Measurements from ENCODE around the gene POLR2E. TPM values are rescaled to one million over a fixed set of nuclear protein-coding genes. Genes with fewer than 3 reads are reported as not detected.

The POLR2E gene
- total and polyA plus RNA-seq, 2 of the 13 experiments (the other 11 are each of a cell fraction or from before 2014, with no cell fraction given): 140 to 272 TPM

DNA sequence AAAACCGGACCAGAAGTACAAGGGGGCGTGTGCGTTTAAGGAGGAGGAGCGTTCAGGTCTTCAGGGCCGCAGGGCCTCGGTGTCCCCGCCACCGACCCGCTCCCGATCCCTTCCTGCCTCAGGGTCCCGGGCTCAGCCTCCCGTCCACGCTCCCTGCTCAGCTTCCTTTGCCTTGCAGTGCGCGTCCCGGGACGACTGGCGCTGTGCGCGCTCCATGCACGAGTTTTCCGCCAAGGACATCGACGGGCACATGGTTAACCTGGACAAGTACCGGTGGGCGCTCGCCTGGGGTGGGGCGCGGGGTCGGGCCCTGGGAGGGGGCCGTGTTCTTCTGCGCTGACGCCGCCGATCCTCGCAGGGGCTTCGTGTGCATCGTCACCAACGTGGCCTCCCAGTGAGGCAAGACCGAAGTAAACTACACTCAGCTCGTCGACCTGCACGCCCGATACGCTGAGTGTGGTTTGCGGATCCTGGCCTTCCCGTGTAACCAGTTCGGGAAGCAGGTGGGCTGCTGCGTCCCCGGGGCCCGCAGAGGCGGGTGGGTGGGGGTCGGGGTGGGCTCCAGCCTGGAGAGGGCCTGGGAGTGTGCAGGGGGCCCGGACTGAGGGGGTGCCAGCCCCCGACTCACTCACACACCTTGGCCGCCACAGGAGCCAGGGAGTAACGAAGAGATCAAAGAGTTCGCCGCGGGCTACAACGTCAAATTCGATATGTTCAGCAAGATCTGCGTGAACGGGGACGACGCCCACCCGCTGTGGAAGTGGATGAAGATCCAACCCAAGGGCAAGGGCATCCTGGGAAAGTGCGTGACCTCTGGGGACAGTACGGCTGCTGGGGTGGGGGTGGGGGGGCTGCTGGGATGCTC, 10.1 kb upstream of the POLR2E start (continued):
- TF ChIP-seq, protein P1, sequence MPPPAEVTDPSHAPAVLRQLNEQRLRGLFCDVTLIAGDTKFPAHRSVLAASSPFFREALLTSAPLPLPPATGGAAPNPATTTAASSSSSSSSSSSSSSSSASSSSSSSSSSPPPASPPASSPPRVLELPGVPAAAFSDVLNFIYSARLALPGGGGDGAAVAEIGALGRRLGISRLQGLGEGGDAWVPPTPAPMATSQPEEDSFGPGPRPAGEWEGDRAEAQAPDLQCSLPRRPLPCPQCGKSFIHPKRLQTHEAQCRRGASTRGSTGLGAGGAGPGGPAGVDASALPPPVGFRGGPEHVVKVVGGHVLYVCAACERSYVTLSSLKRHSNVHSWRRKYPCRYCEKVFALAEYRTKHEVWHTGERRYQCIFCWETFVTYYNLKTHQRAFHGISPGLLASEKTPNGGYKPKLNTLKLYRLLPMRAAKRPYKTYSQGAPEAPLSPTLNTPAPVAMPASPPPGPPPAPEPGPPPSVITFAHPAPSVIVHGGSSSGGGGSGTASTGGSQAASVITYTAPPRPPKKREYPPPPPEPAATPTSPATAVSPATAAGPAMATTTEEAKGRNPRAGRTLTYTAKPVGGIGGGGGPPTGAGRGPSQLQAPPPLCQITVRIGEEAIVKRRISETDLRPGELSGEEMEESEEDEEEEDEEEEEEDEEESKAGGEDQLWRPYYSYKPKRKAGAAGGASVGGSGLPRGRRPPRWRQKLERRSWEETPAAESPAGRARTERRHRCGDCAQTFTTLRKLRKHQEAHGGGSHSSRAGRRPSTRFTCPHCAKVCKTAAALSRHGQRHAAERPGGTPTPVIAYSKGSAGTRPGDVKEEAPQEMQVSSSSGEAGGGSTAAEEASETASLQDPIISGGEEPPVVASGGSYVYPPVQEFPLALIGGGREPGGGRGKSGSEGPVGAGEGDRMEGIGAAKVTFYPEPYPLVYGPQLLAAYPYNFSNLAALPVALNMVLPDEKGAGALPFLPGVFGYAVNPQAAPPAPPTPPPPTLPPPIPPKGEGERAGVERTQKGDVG (CRISPR knock-in tag; IDR thresholded peaks at IDR 0.05; ENCODE audit: borderline replicate concordance): 0 out of 2 replicates have a peak, but pooled peaks have one; percentile 27
- TF ChIP-seq NR2F6 (IDR thresholded peaks at IDR 0.05) (no peak), NR2F6 (CRISPR knock-in tag; IDR thresholded peaks at IDR 0.05) (0 out of 2 replicates have a peak, but pooled peaks have one; percentile 2), HIVEP1 (CRISPR knock-in tag; IDR thresholded peaks at IDR 0.05) (0 out of 2 replicates have a peak, but pooled peaks have one; percentile 34), GTF2F1 (IDR thresholded peaks at IDR 0.05; ENCODE audit: low read length) (no peak), ELF4 (CRISPR knock-in tag; IDR thresholded peaks at IDR 0.05; ENCODE audit: borderline replicate concordance) (no peak), CREM (IDR thresholded peaks at IDR 0.05) (no peak), CREM (CRISPR knock-in tag; IDR thresholded peaks at IDR 0.05) (no peak), RXRA (CRISPR knock-in tag; IDR thresholded peaks at IDR 0.05) (peak; percentile 35; the same call in 1 of the 2 replicates), TARDBP (CRISPR knock-in tag; IDR thresholded peaks at IDR 0.05) (no peak), ZFP36L1 (CRISPR knock-in tag; IDR thresholded peaks at IDR 0.05) (no peak), AKAP8 (CRISPR knock-in tag; IDR thresholded peaks at IDR 0.05) (peak; percentile 58; the same call in 1 of the 2 replicates), ZBTB38 (CRISPR knock-in tag; IDR thresholded peaks at IDR 0.05) (peak; percentile 66), CHD2 (IDR thresholded peaks at IDR 0.05; ENCODE audit: low read depth, low read length) (no peak), GABPB1 (CRISPR knock-in tag; IDR thresholded peaks at IDR 0.05) (no peak), DMAP1 (CRISPR knock-in tag; IDR thresholded peaks at IDR 0.05) (peak; percentile 66; the same call in 1 of the 2 replicates), ERF (CRISPR knock-in tag; IDR thresholded peaks at IDR 0.05) (peak; percentile 18; the same call in 1 of the 2 replicates), KLF6 (CRISPR knock-in tag; IDR thresholded peaks at IDR 0.05) (no peak)
- TF ChIP-seq, protein P2, sequence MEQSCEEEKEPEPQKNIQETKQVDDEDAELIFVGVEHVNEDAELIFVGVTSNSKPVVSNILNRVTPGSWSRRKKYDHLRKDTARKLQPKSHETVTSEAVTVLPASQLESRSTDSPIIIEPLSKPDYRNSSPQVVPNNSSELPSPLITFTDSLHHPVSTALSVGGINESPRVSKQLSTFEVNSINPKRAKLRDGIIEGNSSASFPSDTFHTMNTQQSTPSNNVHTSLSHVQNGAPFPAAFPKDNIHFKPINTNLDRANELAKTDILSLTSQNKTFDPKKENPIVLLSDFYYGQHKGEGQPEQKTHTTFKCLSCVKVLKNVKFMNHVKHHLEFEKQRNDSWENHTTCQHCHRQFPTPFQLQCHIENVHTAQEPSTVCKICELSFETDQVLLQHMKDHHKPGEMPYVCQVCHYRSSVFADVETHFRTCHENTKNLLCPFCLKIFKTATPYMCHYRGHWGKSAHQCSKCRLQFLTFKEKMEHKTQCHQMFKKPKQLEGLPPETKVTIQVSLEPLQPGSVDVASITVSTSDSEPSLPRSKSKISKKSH (CRISPR knock-in tag; IDR thresholded peaks at IDR 0.05; ENCODE audit: borderline replicate concordance): peak; percentile 57; the same call in 1 of the 2 replicates
- TF ChIP-seq, protein P3, sequence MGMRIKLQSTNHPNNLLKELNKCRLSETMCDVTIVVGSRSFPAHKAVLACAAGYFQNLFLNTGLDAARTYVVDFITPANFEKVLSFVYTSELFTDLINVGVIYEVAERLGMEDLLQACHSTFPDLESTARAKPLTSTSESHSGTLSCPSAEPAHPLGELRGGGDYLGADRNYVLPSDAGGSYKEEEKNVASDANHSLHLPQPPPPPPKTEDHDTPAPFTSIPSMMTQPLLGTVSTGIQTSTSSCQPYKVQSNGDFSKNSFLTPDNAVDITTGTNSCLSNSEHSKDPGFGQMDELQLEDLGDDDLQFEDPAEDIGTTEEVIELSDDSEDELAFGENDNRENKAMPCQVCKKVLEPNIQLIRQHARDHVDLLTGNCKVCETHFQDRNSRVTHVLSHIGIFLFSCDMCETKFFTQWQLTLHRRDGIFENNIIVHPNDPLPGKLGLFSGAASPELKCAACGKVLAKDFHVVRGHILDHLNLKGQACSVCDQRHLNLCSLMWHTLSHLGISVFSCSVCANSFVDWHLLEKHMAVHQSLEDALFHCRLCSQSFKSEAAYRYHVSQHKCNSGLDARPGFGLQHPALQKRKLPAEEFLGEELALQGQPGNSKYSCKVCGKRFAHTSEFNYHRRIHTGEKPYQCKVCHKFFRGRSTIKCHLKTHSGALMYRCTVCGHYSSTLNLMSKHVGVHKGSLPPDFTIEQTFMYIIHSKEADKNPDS (CRISPR knock-in tag; IDR thresholded peaks at IDR 0.05): no peak
- TF ChIP-seq, protein P4, sequence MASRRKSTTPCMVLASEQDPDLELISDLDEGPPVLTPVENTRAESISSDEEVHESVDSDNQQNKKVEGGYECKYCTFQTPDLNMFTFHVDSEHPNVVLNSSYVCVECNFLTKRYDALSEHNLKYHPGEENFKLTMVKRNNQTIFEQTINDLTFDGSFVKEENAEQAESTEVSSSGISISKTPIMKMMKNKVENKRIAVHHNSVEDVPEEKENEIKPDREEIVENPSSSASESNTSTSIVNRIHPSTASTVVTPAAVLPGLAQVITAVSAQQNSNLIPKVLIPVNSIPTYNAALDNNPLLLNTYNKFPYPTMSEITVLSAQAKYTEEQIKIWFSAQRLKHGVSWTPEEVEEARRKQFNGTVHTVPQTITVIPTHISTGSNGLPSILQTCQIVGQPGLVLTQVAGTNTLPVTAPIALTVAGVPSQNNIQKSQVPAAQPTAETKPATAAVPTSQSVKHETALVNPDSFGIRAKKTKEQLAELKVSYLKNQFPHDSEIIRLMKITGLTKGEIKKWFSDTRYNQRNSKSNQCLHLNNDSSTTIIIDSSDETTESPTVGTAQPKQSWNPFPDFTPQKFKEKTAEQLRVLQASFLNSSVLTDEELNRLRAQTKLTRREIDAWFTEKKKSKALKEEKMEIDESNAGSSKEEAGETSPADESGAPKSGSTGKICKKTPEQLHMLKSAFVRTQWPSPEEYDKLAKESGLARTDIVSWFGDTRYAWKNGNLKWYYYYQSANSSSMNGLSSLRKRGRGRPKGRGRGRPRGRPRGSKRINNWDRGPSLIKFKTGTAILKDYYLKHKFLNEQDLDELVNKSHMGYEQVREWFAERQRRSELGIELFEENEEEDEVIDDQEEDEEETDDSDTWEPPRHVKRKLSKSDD (CRISPR knock-in tag; IDR thresholded peaks at IDR 0.05; ENCODE audit: low read depth): 0 out of 2 replicates have a peak, but pooled peaks have one; percentile 22
